ENCODE measurements around the gene PTPRU.

- TF ChIP-seq CTCF (IDR thresholded peaks at IDR 0.05) (no peak), REST (IDR thresholded peaks at IDR 0.05; ENCODE audit: insufficient read depth in 1 of 2, low read depth in 2 of 2, low read length in 1 of 2) (no peak)
Observed at GRCh38 chr1:29286194-29286767, 50.0 kb downstream of the PTPRU start.
